ENCODE results near the gene DUSP2.
A peak's percentile ranks its signal among the peaks of the same experiment; 100 is the strongest.

Gene DUSP2

GRCh38 chr2:96131152-96131812 lies 14.0 kb downstream of the DUSP2 start:
- no peak for DNase-seq

DNA sequence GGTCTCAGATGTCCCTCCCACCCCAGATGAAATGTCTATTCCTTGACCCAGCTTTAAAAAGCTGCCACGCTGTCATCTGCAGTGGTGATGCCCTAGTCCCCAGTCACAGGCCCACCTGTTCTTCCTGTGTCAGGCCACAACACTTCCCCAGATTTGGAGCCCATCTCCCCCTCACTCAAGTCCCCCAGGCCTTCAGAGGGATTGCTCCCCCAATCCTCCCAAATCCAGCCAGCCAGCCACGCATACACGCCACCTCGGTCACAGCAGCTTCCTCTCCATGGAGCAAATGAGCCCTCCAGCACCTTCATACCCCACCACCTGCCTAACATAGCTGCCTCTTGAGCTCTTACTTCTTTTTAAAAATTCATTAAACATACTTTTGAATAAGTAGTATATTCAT lies 14.8 kb downstream of the DUSP2 start:
- DNase-seq, result no peak

DNA sequence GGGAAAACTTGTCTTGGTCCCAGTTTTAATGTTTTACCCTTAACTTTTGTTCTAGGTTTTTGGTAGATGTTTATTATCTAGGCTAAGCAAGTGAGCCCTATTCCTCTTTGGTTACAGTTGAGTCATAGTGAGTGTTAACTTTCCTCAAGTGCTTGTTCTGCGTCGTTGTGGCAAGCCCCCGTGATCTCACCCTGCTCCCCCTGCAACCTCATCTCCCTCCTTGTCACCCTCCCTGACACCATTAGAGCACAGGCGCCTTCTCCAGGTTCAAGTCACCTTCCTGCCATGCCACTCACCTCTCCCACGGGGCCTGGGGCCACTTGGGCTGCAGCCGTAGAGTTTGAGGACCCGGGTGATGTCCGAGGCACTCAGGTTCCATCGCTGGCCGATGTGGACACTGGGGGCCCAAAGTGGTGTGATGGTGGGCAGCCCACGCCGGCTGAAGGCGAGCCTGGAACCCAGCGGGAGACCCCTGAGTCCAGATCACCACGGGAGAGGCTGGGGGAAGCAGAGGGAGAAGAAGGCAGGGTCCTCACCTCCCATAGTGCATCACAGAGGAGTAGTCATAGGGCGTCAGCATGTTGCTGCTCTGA lies 15.6 kb downstream of the DUSP2 start:
- DNase-seq, result no peak

GRCh38 chr2:96128456-96128855 lies 16.8 kb downstream of the DUSP2 start:
- no peak for DNase-seq

DNA sequence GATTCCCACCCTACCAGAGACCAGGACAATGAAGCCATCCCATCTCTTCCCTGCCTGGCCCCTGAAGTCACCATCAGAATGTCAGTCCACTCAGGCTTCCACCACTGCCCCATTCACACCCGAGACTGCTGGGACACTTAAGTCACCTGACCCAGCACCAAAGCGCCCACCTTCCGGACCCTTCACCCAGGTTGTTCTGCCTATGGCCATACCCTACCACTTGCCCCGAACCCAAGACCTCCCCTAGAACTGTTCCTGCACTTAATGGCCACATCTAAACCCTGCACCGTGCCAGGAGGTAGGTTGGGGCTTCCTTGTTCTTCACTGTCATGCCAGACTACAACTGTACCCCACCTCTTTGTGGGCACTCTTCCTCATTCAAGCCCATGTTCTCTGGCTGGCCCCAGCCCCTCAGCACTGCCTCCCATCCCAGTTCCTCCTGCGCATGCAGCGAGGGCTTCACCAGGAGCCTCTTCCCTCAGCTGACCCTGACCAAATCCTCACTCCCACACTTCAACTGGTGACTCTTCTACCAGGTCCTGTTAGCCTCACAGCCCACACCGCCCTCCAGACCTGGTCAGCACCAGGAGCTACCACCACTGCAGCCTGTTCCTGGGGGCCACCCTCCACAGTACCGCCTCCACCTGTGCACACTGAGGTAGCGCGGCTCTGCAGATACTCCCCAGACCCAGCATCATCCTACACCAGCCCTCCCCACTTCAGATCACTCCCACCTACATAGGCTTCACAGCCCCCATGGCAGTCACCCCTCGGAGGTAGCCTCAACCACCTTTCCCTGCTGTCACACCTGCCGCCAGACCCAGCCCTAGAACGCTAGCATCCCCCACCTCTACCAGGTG lies 20.6 kb downstream of the DUSP2 start:
- no peak for DNase-seq

DNA sequence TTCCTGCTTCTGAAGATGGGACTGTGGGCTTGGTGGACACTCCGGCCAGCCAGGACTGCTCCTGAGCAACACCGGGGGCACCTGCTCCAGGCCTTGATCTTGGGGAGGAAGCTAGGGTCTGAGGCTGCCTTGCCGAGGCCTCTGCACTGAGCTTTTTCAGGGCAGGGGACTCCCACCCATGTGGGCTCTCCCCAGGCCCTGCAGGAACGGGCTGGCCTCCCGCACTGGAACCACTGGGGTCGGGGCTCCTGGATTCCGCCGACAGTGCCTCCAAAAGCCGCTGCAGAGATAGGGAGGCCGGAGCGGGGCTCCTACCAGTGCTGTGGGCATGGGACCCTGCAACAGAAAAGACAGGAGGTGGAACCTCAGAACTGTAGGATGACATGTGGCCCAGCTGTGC lies 21.3 kb downstream of the DUSP2 start:
- DNase-seq, result no peak

DNA sequence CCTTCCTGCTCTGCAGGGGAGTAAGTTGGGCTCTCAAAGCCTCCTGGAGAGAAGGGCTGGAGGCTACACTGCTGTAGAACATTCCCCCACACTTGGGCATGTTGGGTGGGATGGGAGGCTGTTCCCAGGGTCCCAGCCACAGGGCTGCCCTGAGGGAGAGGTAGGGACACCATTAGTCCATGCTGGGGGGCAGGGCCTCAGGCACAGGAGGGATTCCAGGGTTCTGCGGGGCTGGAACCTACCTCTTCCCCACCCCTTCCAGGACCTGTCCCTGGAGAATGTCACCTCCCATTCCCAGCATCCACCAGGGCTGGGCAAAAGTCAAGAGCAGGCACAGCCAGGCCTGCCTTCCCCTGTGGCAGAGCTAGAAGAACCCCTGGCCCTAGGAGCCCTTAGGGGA lies 21.9 kb downstream of the DUSP2 start:
- no peak for DNase-seq

DNA sequence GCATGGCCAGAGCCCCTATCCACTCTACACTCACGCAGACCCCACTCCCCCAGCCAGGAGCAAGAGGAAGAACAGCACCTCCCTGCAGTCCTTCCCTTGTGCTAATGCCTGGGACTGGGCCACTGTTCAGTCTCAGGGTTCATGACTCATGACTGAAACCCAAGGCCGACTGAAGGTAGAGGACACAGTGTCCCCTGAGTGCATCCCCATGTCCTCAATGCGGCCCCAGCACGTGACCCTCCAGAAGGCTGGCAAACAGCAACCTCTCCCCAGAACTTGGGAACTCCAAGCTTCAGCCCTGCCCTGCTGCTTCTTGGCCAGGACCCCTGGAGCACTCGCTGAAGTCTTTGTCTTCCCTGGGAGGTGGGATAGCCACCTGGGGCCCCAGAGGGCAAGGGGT lies 22.8 kb downstream of the DUSP2 start:
- DNase-seq, result no peak

DNA sequence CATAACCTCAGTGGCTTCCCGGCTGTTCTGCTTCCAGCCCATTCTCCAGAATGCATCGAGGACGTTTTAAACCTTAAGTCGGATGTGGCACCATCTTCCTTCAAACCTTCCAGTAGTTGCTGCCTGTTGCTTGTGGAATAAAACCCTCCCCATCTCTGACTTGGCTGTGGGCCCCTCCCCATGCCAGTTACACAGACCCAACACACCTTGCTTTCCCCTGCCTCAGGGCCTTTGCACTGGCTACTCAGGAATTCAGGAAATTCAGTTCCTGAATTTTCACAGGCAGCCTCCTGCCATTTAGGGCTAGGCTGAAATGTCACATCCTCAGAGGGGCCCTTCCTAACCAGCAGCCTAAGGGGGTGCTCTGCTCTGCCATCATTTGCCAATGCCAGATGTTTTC lies 23.8 kb downstream of the DUSP2 start:
- DNase-seq, result no peak

- DNase-seq, result no peak
Measured at GRCh38 chr2:96120991-96121390, 24.2 kb downstream of the DUSP2 start.

DNA sequence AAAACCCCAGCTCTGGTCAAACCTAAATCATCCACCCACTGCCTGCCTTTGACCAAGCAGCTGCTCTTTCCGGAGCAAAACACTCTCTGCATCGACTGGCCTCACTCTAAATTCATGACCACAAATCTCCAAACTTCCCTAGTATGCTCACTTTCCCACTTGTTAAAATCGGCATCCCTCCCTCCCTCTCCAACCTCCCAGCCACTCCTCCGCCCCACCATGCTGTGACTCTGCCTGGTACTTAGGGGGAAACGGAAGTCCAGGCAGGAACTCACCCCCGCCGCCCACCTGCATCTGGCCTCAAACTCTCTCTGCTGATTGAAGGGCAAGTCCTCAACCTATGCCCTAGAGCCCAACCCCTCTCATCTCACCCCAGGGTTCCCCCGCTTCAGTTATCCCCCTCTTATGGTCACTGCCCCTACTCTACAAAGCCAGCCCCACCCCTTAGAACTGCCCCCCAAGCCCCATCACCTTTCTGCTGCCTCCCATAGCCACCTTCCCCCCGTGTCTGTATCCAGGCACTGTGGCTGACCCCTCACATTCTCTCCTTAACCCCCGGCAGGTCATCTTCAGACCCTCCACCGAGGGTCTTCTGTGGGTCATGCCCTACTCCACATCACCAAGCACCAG lies 25.0 kb downstream of the DUSP2 start:
- no peak for DNase-seq

- DNase-seq, result no peak
Measured at GRCh38 chr2:96119389-96119751, 25.9 kb downstream of the DUSP2 start.

DNA sequence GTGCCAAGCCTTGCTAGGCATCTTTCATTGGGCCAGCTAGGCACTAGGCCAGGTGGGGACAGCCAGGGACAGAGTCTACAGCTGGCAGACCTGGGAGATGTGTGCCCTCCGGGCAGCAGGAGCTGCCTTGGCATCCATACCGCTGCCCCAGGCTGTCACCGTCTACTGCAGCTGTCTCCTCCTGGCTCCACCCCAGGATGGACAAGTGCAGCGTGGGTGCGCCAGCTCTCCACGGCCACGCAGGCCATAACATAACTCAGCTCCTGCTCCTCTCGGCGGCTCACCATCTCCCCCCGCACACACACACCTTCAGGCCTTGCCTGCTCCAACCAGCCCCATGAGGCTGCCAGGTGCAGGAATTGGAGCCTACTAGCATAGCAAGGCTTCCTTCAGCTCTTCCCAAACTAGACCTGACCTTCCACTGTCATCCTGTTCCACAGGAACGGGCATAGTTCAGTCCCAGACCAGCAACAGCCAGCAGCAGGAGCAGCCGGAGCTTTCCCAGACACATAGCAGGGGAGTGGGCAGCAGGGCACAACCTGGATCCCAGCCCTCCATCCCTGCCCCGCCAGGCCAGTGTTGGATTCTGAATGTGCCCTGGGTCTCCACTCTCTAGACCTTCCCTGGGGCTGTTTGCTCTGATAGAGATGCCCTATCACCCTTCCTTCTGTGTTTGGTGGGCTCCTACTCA lies 26.4 kb downstream of the DUSP2 start:
- DNase-seq, result no peak

GRCh38 chr2:96117701-96118588 lies 27.3 kb downstream of the DUSP2 start:
- peak; percentile 37 for DNase-seq

DNA sequence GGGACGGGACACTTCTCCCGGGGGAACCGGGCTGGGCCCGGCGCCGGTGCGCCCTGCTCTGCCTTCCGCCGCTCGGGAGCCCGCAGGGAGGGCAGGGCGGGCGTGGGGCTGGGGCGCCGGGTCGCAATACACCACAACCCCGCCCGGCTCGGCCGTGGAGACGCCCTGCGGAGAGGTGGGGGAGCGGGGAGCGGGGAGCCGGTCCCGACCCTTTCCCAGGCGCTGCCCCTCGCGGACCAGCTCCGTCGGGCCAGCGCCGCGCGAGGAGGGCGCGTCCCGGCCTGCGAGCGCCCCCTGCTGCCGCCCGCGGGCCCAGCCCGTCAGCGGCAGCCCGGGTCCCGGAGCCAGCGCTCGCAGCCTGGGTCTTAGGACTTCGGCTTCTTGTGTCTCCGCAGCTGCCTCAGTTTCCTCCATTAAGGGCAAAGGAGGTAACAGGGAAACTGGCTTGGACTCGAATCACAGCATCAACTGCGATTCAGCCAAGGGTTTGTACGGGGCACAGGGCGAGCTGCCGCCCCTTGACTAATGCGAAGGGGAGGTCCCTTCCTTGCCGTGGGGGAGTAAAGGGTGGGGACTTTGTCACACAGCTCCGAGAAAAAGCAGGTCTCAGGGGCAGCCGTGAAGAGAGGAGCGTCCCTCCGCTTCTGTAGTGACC lies 28.2 kb downstream of the DUSP2 start:
- DNase-seq, result peak; percentile 48

DNA sequence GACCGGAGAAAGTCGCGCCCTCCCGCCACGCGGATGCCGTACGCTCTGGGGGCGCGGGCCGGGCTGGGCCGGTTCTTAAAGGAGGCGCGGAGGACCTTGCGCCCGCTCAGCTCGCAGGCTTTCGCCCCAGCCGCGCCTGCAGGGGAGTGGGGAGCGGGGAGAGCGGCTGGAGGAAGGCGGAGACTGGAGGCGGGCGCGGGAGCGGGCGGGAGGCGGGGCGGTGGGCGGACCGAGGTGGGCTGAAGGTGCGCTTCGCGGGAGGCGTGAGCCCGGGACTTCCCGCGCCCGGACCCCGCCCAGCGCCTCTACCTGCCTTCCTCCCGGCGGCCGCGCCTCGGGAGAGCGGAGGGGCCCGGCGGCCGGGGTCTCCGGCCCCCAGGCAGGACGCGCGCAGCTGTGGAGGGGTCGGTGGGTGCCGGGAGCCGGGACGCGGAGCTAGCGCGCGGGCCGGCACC lies 28.8 kb downstream of the DUSP2 start, which contains the start of gene ADRA2B:
Gene ADRA2B, minus strand, starts transcription at position 148 of the 455 bp plus-strand sequence. CDS start 422 bp downstream, outside the sequence.
- DNase-seq, result peak; percentile 32

DNA sequence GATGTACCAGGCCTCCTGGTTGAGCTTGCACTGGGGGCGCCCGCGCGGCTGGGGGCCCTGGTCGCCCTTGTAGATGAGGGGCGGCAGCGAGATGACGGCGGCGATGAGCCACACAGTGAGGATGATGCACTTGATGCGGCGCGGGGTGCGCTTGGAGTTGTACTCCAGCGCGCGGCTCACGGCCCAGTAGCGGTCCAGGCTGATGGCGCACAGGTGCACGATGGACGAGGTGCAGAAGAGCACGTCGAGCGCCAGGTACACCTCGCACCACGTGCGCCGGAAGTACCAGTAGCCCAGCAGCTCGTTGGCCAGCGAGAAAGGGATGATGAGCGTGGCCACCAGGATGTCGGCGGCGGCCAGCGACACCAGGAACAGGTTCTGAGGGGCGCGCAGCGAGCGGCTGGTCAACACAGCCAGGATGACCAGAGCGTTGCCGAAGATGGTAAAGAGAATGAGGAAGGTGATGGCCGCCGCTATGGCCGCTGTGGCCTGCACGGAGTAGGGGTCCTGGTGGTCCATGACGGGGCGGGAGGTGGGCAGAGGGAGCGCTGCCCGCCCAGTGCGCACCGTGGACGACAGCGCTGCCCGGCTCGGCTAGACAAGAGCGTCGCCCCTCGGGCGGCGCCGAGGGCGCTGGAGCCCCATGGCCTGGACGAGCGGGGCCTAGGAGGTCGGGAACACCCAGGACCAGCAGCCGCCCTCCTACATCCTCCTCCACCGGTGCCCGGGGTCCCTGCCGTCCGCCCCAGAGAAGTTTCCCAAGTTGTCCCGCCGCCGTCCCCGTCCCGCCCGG lies 29.4 kb downstream of the DUSP2 start:
- no peak for DNase-seq

GRCh38 chr2:96114903-96115581 lies 30.2 kb downstream of the DUSP2 start:
- DNase-seq, result no peak

- DNase-seq, result no peak
Measured at GRCh38 chr2:96114546-96114902, 30.7 kb downstream of the DUSP2 start.

DNA sequence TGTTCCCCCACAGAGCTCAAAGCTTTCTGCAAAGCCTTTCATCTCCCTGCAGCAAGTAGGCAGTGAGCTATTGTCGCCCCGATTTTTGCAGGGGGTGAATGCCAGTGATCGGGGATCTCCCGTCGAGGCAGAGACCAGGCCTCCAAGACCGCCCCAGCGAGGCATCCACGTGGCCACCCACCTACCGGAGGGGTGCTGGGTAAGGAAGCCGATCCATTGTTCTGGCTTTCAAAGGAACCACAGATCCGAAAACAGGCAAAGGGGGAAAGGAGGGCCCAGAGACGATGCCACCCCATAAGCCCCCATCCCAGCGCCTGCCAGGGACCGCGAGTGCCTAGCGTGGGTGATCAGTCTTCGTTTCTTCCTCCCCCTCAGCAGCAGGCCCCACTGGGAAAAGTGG lies 31.3 kb downstream of the DUSP2 start:
- DNase-seq, result no peak

All from EL (cell line).